DND-41 (cell line): Measurements from ENCODE around the gene FBLN1.

Experiments used
- ATAC-seq: fragments of 200-7000 bp; cut with Tn5 transposase; 3 replicates; pipeline ENCODE4 v1.9.1; 2021; ENCODE audit warnings: low read depth; ENCODE audit not compliant: insufficient read depth
- DNase-seq: peaks from one replicate; pipeline ENCODE4 v3.0.0-alpha.2; 2020
- H2AFZ ChIP-seq: 2 replicates; pipeline ENCODE4 v1.6.0; 2012; ENCODE audit warnings: low read depth, low read length
- H3K27ac ChIP-seq: 2 replicates; pipeline ENCODE4 v1.5.1; 2012; ENCODE audit warnings: low read length, inconsistent platforms
- H3K27me3 ChIP-seq: fragments of 200-600 bp; sonication (generic); 2 replicates; pipeline ENCODE4 v1.6.0; 2012; ENCODE audit warnings: low read length, mild to moderate bottlenecking, inconsistent platforms; ENCODE audit not compliant: insufficient read depth, poor library complexity
- H3K36me3 ChIP-seq: 2 replicates; pipeline ENCODE4 v1.5.1; 2012; ENCODE audit warnings: low read length, inconsistent platforms; ENCODE audit not compliant: insufficient read depth
- H3K4me1 ChIP-seq: 2 replicates; pipeline ENCODE4 v1.5.1; 2012; ENCODE audit warnings: mild to moderate bottlenecking, low read length; ENCODE audit not compliant: insufficient read depth
- H3K4me2 ChIP-seq: 2 replicates; pipeline ENCODE4 v1.6.0; 2012; ENCODE audit warnings: mild to moderate bottlenecking, moderate library complexity, low read length, inconsistent platforms; ENCODE audit not compliant: insufficient read depth
- H3K4me3 ChIP-seq, 2 experiments: fragments of 200-600 bp in 1 of 2; shearing (Covaris generic) in 1 of 2; 2 replicates each; pipeline ENCODE4 v1.5.1; 2012 to 2016; ENCODE audit warnings: inconsistent platforms in 2 of 2, low read length in 2 of 2, mild to moderate bottlenecking in 2 of 2, low read depth in 1 of 2, moderate library complexity in 1 of 2
- H3K79me2 ChIP-seq: 2 replicates; pipeline ENCODE4 v1.6.0; 2012; ENCODE audit warnings: low read length, inconsistent platforms; ENCODE audit not compliant: insufficient read depth
- H3K9ac ChIP-seq: 2 replicates; pipeline ENCODE4 v1.6.0; 2012; ENCODE audit warnings: low read depth, mild to moderate bottlenecking, inconsistent platforms, low read length, moderate library complexity
- H3K9me3 ChIP-seq: 2 replicates; pipeline ENCODE4 v1.5.1; 2012; ENCODE audit warnings: low read length, moderate library complexity, mild to moderate bottlenecking, inconsistent platforms; ENCODE audit not compliant: insufficient read depth, severe bottlenecking
- H4K20me1 ChIP-seq: 2 replicates; pipeline ENCODE4 v1.6.0; 2012; ENCODE audit warnings: low read length; ENCODE audit not compliant: insufficient read depth
- EZH2 ChIP-seq: IDR thresholded peaks from 3 replicates; pipeline ENCODE4 v1.6.1; 2012; ENCODE audit warnings: borderline replicate concordance, low read depth, mild to moderate bottlenecking, moderate library complexity, low read length, inconsistent platforms; ENCODE audit not compliant: severe bottlenecking
- TF ChIP-seq, protein P1 (sequence below): IDR thresholded peaks from 2 replicates; pipeline ENCODE4 v1.5.1; 2012; ENCODE audit warnings: borderline replicate concordance, low read length, moderate library complexity, mild to moderate bottlenecking; ENCODE audit not compliant: poor library complexity, severe bottlenecking; ENCODE audit errors: extremely low read depth

Gene FBLN1

DNA sequence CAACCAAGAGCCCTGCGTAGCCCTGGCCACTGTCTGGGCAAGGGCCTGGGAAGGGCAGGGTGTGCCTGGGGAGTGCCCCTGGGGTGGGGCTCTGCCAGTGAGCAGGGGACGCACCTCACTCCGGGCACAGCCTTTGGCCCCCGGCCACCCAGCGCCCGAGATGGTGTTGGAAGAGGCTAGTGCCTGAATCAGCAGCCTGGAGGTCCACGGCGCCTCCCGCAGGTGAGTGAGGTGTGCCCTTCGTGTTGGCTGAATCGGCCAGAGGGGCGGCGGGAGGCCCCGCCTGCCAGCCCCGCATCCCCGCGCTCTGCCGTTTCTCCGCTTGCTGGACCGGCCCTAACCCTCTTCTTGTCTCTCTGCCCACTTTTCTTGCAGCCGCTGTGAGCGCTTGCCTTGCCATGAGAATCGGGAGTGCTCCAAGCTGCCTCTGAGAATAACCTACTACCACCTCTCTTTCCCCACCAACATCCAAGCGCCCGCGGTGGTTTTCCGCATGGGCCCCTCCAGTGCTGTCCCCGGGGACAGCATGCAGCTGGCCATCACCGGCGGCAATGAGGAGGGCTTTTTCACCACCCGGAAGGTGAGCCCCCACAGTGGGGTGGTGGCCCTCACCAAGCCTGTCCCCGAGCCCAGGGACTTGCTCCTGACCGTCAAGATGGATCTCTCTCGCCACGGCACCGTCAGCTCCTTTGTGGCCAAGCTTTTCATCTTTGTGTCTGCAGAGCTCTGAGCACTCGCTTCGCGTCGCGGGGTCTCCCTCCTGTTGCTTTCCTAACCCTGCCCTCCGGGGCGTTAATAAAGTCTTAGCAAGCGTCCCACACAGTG is 60.1 kb downstream of the FBLN1 start:
- peaks cover 16% of the 10 kb centered on the region for H3K27me3 ChIP-seq
- H3K36me3 ChIP-seq, result no peaks in the 10 kb centered on the region
- H2AFZ ChIP-seq, result no peak overlapping the region
- no peak overlapping the region for H3K4me3 ChIP-seq
- H3K4me1 ChIP-seq, result no peaks in the 10 kb centered on the region
- TF ChIP-seq EZH2, result no peak
- TF ChIP-seq, protein P1, sequence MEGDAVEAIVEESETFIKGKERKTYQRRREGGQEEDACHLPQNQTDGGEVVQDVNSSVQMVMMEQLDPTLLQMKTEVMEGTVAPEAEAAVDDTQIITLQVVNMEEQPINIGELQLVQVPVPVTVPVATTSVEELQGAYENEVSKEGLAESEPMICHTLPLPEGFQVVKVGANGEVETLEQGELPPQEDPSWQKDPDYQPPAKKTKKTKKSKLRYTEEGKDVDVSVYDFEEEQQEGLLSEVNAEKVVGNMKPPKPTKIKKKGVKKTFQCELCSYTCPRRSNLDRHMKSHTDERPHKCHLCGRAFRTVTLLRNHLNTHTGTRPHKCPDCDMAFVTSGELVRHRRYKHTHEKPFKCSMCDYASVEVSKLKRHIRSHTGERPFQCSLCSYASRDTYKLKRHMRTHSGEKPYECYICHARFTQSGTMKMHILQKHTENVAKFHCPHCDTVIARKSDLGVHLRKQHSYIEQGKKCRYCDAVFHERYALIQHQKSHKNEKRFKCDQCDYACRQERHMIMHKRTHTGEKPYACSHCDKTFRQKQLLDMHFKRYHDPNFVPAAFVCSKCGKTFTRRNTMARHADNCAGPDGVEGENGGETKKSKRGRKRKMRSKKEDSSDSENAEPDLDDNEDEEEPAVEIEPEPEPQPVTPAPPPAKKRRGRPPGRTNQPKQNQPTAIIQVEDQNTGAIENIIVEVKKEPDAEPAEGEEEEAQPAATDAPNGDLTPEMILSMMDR, result no peak
- no peak overlapping the region for H3K27ac ChIP-seq
- no peak overlapping the region for H3K9ac ChIP-seq
- ATAC-seq, result no peak
- H4K20me1 ChIP-seq, result no peaks in the 10 kb centered on the region; the same call in 1 of the 2 replicates
- no peaks in the 10 kb centered on the region for H3K79me2 ChIP-seq
- H3K9me3 ChIP-seq, result peaks cover 3% of the 10 kb centered on the region
- H3K4me2 ChIP-seq, result no peak overlapping the region
- no peak for DNase-seq

DNA sequence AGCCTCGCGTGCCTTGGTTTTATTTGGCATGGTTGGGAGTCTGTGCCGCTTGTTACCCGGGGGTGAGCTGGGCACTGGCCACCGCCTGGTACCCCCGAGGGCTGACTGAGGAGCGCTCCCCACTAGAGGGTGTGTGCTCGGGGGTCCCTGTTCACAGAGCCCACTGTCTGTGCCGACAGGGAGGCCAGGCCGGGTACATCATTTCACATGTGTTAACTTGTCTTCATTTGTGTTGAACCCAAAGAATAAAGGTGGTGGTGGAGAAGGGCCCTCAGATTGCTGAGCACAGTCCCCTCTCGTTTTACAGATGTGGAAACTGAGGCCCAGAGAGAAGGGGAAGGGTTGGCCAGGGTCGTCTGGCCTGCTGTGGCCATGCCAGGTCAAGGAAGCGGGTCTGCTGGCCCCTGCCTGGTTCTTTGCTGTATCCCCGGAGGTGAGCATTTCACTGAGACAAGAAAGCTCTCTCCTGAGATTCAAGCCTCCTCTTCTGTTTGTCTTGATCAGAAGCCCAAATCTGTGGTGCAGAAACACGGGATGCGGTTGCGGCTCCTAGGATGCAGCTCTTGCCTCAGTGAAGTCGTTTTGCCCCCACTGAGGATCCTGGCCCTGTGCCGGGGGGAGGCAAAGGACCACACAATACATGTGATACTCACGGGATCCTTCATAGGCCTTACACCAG is 60.8 kb downstream of the FBLN1 start:
- Histone ChIP-seq H3K4me3 (no peak overlapping the region), H3K36me3 (no peaks in the 10 kb centered on the region), H3K9ac (no peak overlapping the region), H3K4me1 (no peaks in the 10 kb centered on the region), H3K9me3 (peaks cover 3% of the 10 kb centered on the region), H3K4me2 (no peak overlapping the region), H3K79me2 (no peaks in the 10 kb centered on the region), H3K27me3 (peaks cover 18% of the 10 kb centered on the region), H3K27ac (no peak overlapping the region), H2AFZ (no peak overlapping the region), H4K20me1 (no peaks in the 10 kb centered on the region; the same call in 1 of the 2 replicates)
- ATAC-seq (no peak), DNase-seq (no peak)
- no peak for TF ChIP-seq EZH2
- TF ChIP-seq, protein P1, result no peak

DNA sequence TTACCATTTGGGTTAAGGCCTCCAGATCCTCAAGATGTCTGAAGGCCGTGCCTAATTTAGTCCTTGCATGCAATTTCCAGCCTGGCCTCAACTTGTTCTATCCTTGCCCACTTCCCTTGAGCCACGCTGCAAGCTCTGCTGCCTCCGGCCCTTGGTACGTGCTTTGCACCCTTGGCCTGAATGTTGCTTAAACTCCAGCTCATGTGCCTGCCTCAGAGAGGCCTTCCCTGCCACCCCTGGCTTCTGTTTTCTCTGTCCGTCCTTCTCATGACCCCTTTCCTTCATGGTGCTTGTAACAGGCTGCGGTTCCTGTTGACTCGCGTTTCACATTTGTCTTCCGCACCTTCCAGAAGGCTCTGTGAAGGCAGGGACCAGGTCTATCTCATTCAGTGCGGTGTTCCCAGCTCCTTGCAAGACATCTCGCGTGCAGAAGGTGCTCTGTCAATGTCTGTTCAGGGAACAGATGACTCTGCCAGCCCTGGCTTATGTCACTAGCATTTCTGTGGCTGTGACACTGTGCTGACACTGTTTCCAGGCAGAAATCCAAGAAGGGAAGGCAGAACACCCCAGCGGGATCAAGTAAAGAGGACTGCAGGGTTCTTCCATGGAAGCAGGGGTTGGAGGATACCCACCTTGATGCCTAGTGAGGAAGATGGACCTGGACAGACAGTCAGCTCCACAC is 61.8 kb downstream of the FBLN1 start:
- DNase-seq (no peak), ATAC-seq (no peak)
- TF ChIP-seq, protein P1, result no peak
- TF ChIP-seq EZH2, result no peak
- Histone ChIP-seq H3K4me1 (no peaks in the 10 kb centered on the region), H3K27me3 (peaks cover 18% of the 10 kb centered on the region), H3K27ac (no peak overlapping the region), H3K9ac (no peak overlapping the region), H3K36me3 (no peaks in the 10 kb centered on the region), H3K4me2 (no peak overlapping the region), H3K9me3 (peaks cover 3% of the 10 kb centered on the region), H4K20me1 (no peaks in the 10 kb centered on the region; the same call in 1 of the 2 replicates), H3K79me2 (no peaks in the 10 kb centered on the region), H2AFZ (no peak overlapping the region), H3K4me3 (no peak overlapping the region)
